Brain microvascular endothelial cell (primary cell): Measurements from ENCODE around the gene IGSF21.

ENCODE experiments used
- DNase-seq: peaks from one replicate; pipeline ENCODE4 v3.0.0-alpha.2; 2020
- H3K27ac ChIP-seq: fragments of 250-450 bp; sonication (Bioruptor Pico); 2 replicates; pipeline ENCODE4 v1.5.1; 2020; ENCODE audit warnings: mild to moderate bottlenecking, moderate library complexity
- H3K27me3 ChIP-seq: fragments of 250-450 bp; sonication (Bioruptor Pico); replicated peaks from 2 replicates; pipeline ENCODE4 v1.5.1; 2020; ENCODE audit warnings: mild to moderate bottlenecking
- H3K36me3 ChIP-seq: fragments of 250-450 bp; sonication (Bioruptor Pico); replicated peaks from 2 replicates; pipeline ENCODE4 v1.5.1; 2020; ENCODE audit warnings: mild to moderate bottlenecking
- H3K4me3 ChIP-seq: 2 replicates; pipeline ENCODE4 v1.5.1; 2011; ENCODE audit warnings: low read depth, mild to moderate bottlenecking, control low read depth, low read length, moderate library complexity
- in situ Hi-C: cut with HindIII; loops from 2 replicates; pipeline ENCODE4 v1.10.0; 2017; ENCODE audit warnings: low sequenced_read_pairs, low pct_ligation_motif_present
- TF ChIP-seq, protein P1 (sequence below): IDR thresholded peaks from 2 replicates; pipeline ENCODE4 v1.5.1; 2011; ENCODE audit warnings: low read depth, mild to moderate bottlenecking, moderate library complexity, low read length, control low read depth, inconsistent platforms; ENCODE audit errors: missing control alignments

Gene IGSF21

DNA sequence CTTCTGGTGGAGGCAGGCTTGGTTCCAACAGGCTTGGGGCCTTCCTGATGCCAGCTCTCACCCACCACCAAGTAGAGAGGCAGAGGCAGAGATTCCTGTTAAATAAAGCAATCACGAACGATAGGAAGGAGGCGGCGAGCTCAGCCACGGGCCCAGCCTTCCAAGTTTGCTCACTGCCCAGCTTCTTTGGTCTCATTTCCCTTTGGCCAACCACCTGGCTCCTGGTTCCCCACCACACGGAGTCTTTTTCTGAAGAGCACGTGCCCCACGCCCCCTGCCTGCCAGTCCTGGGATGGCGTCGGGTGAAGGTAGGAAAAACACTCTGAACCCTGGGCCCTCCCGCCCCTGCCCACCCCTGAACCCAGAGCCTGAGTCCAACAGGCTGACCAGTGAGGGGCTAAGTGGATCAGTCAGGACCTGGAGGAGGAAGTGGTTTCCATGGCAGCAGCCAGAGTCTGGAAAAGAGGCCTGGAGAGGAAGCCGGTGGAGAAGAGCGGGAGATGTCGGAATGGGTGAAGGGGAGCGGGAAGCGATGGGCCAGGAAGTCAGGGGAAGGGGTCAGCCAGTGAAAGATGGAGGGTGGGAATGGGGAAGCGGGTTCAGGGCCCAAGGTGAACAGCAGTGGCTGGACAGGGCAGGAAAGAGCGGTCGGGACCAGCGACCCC lies 214.9 kb downstream of the IGSF21 start:
- TF ChIP-seq, protein P1, sequence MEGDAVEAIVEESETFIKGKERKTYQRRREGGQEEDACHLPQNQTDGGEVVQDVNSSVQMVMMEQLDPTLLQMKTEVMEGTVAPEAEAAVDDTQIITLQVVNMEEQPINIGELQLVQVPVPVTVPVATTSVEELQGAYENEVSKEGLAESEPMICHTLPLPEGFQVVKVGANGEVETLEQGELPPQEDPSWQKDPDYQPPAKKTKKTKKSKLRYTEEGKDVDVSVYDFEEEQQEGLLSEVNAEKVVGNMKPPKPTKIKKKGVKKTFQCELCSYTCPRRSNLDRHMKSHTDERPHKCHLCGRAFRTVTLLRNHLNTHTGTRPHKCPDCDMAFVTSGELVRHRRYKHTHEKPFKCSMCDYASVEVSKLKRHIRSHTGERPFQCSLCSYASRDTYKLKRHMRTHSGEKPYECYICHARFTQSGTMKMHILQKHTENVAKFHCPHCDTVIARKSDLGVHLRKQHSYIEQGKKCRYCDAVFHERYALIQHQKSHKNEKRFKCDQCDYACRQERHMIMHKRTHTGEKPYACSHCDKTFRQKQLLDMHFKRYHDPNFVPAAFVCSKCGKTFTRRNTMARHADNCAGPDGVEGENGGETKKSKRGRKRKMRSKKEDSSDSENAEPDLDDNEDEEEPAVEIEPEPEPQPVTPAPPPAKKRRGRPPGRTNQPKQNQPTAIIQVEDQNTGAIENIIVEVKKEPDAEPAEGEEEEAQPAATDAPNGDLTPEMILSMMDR: peak; percentile 4
- no peak overlapping the region for H3K4me3 ChIP-seq
- no peaks in the 10 kb centered on the region for H3K27me3 ChIP-seq
- in situ Hi-C loops: no loop called here
- no peak overlapping the region for H3K27ac ChIP-seq
- DNase-seq: no peak
- H3K36me3 ChIP-seq: no peaks in the 10 kb centered on the region

DNA sequence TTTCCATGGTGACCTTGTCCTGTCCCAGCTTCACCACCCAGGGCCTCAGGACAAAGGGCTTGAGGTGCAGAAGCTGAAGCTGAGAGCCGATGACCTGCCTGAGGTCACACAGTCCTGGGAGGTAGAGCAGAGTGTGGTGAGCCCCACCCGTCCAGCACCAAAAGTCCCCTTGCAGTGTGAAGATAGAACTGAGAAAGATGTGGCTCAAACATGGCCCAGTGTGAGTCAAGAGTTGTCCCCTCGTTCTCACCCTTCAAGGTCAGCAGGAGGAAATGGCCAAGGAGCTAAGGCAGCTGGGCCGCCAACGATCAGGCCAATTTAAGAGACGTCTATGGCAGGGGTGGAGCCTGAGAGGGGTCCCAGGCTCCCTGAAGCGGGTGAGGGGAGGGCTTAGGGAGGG lies 215.7 kb downstream of the IGSF21 start:
- DNase-seq: no peak
- Histone ChIP-seq H3K27ac (no peak overlapping the region), H3K27me3 (no peaks in the 10 kb centered on the region), H3K36me3 (no peaks in the 10 kb centered on the region), H3K4me3 (no peak overlapping the region)
- TF ChIP-seq, protein P1: no peak
- in situ Hi-C loops: no loop called here

DNA sequence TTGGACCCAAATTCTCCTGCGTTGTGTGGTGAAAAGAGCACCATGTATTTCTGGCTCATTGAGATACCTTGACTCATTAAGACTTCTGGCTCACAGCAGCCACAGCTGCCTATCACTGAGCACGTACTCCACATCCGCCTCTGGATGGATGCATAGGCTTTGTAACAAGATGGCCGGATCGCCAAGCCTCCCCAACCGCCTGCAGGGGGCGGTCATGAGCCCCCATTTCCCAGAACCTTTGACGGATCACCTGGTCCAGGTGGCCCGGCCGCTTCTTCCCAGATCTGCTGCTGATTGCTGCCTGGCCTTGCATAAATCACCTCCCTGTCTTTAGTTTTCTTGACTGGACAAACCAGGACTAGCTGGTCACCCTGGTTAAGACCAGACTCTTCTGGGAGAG lies 216.6 kb downstream of the IGSF21 start:
- TF ChIP-seq, protein P1: no peak
- no peak for DNase-seq
- in situ Hi-C loops: no loop called here
- Histone ChIP-seq H3K36me3 (no peaks in the 10 kb centered on the region), H3K4me3 (no peak overlapping the region), H3K27ac (no peak overlapping the region), H3K27me3 (no peaks in the 10 kb centered on the region)

- Histone ChIP-seq H3K4me3 (no peak overlapping the region), H3K27ac (no peak overlapping the region), H3K27me3 (no peaks in the 10 kb centered on the region), H3K36me3 (no peaks in the 10 kb centered on the region)
- TF ChIP-seq, protein P1: no peak
- DNase-seq: no peak
- in situ Hi-C loops: no loop called here
These were observed 217.5 kb downstream of the IGSF21 start for GRCh38 chr1:18325136-18325535.

- no peaks in the 10 kb centered on the region for H3K27me3 ChIP-seq
- DNase-seq: no peak
- H3K27ac ChIP-seq: no peak overlapping the region
- H3K4me3 ChIP-seq: no peak overlapping the region
- in situ Hi-C loops: no loop called here
- TF ChIP-seq, protein P1: no peak
- no peaks in the 10 kb centered on the region for H3K36me3 ChIP-seq
These were observed 218.8 kb downstream of the IGSF21 start for GRCh38 chr1:18326211-18326897.
